ENCODE measurements around the gene PTGER4. TPM values are rescaled to one million over a fixed set of nuclear protein-coding genes. Genes with fewer than 3 reads are reported as not detected.
A peak's percentile ranks its signal among the peaks of the same experiment; 100 is the strongest.

Gene PTGER4
- total RNA-seq, 3 donors from 2014 or later: 38.5 to 58.4 (median 50.8) TPM

- no peaks in the 10 kb centered on the region for H3K9me3 ChIP-seq
- TF ChIP-seq CTCF (IDR thresholded peaks at IDR 0.05): no peak
- DNase-seq (no peak), ATAC-seq (no peak)
- H3K36me3 ChIP-seq (ENCODE audit: low read depth): no peaks in the 10 kb centered on the region
- peak overlapping the region; percentile 58 for H3K4me3 ChIP-seq
- peaks cover 18% of the 10 kb centered on the region for H3K4me1 ChIP-seq (ENCODE audit: low read depth)
- intact Hi-C loops (cut with DNase I, micrococcal nuclease): loop anchor here (10.0 kb wide), 2 partner anchors 738 to 968 kb away; no protein-coding TSS in a partner anchor
These were observed 2.7 kb downstream of the PTGER4 start for GRCh38 chr5:40682154-40683017.

GRCh38 chr5:40683305-40683704, 3.6 kb downstream of the PTGER4 start:
- no peaks in the 10 kb centered on the region for H3K36me3 ChIP-seq (ENCODE audit: low read depth)
- H3K9me3 ChIP-seq: no peaks in the 10 kb centered on the region
- no peak for ATAC-seq
- H3K4me3 ChIP-seq: no peak overlapping the region
- no peak for DNase-seq
- no peak for TF ChIP-seq CTCF (IDR thresholded peaks at IDR 0.05)
- intact Hi-C loops (cut with DNase I, micrococcal nuclease): loop anchor here (10.0 kb wide), 2 partner anchors 739 to 969 kb away; no protein-coding TSS in a partner anchor
- peaks cover 11% of the 10 kb centered on the region for H3K4me1 ChIP-seq (ENCODE audit: low read depth)

GRCh38 chr5:40685193-40685592, 5.5 kb downstream of the PTGER4 start:
- H3K9me3 ChIP-seq: no peaks in the 10 kb centered on the region
- peaks cover 24% of the 10 kb centered on the region for H3K4me1 ChIP-seq (ENCODE audit: low read depth)
- DNase-seq (no peak), ATAC-seq (no peak)
- intact Hi-C loops (cut with DNase I, micrococcal nuclease): loop anchor here (5.0 to 10.0 kb wide), 4 partner anchors 243 to 970 kb away; no protein-coding TSS in a partner anchor
- TF ChIP-seq CTCF (IDR thresholded peaks at IDR 0.05): no peak
- no peaks in the 10 kb centered on the region for H3K36me3 ChIP-seq (ENCODE audit: low read depth)
- H3K4me3 ChIP-seq: no peak overlapping the region

GRCh38 chr5:40685976-40686486, 6.3 kb downstream of the PTGER4 start:
- H3K36me3 ChIP-seq (ENCODE audit: low read depth): no peaks in the 10 kb centered on the region
- ATAC-seq (no peak), DNase-seq (no peak)
- peaks cover 26% of the 10 kb centered on the region for H3K4me1 ChIP-seq (ENCODE audit: low read depth)
- H3K9me3 ChIP-seq: no peaks in the 10 kb centered on the region
- no peak for TF ChIP-seq CTCF (IDR thresholded peaks at IDR 0.05)
- no peak overlapping the region for H3K4me3 ChIP-seq
- intact Hi-C loops (cut with DNase I, micrococcal nuclease): loop anchor here (5.0 to 10.0 kb wide), 4 partner anchors 244 to 971 kb away; no protein-coding TSS in a partner anchor

- Histone ChIP-seq H3K4me3 (no peak overlapping the region), H3K4me1 (ENCODE audit: low read depth) (peaks cover 26% of the 10 kb centered on the region), H3K36me3 (ENCODE audit: low read depth) (no peaks in the 10 kb centered on the region), H3K9me3 (no peaks in the 10 kb centered on the region)
- no peak for DNase-seq
- intact Hi-C loops (cut with DNase I, micrococcal nuclease): loop anchor here (5.0 to 10.0 kb wide), 4 partner anchors 245 to 973 kb away; no protein-coding TSS in a partner anchor
- TF ChIP-seq CTCF (IDR thresholded peaks at IDR 0.05): no peak
- ATAC-seq: no peak
These were observed 7.6 kb downstream of the PTGER4 start for GRCh38 chr5:40687321-40687720.

Data from mucosa of descending colon (tissue), 3 donors.